Heart left ventricle (tissue), 16 donors: ENCODE results near the gene LRRC51. TPM values are rescaled to one million over a fixed set of nuclear protein-coding genes. Genes with fewer than 3 reads are reported as not detected.

Experiments used
- ATAC-seq, 4 donors: fragments of 200-7000 bp; cut with Tn5 transposase; one replicate each; pipeline ENCODE4 v1.9.1; 2020 to 2022; ENCODE audit warnings: moderate library complexity in 4 of 4, mild to moderate bottlenecking in 3 of 4, moderate number of reproducible peaks in 1 of 4
- DNase-seq, 5 donors: peaks; one replicate each; pipeline ENCODE4 v3.0.0-alpha.2; 2020
- H3K27ac ChIP-seq, 12 donors: fragments of 200-600 bp; sonication (generic) in 4 of 12; one replicate each; pipeline versions ENCODE4 v1.5.0 to v1.8.0; 2016 to 2022; ENCODE audit warnings: mild to moderate bottlenecking in 2 of 12
- H3K27me3 ChIP-seq, 9 donors: fragments of 200-600 bp; sonication (generic) in 2 of 9; one replicate each; pipeline versions ENCODE4 v1.5.1 to v1.8.0; 2016 to 2022; ENCODE audit warnings: mild to moderate bottlenecking in 3 of 9
- H3K36me3 ChIP-seq, 9 donors: fragments of 200-600 bp; sonication (generic) in 2 of 9; one replicate each; pipeline versions ENCODE4 v1.5.0 to v1.8.0; 2018 to 2022; ENCODE audit warnings: mild to moderate bottlenecking in 2 of 9
- H3K4me1 ChIP-seq, 12 donors: fragments of 200-600 bp; sonication (generic) in 4 of 12; one replicate each; pipeline versions ENCODE4 v1.5.0 to v1.8.0; 2016 to 2022; ENCODE audit warnings: mild to moderate bottlenecking in 3 of 12
- H3K4me3 ChIP-seq, 12 donors: fragments of 200-600 bp; sonication (generic) in 4 of 12; one replicate each; pipeline versions ENCODE4 v1.5.0 to v1.8.0; 2017 to 2022; ENCODE audit warnings: mild to moderate bottlenecking in 9 of 12, moderate library complexity in 4 of 12
- H3K9me3 ChIP-seq, 12 donors: fragments of 200-600 bp; sonication (generic) in 4 of 12; one replicate each; pipeline versions ENCODE4 v1.5.0 to v1.8.0; 2016 to 2022; ENCODE audit warnings: mild to moderate bottlenecking in 1 of 12
- POLR2A ChIP-seq, 2 donors: fragments of 450-650 bp; IDR thresholded peaks; one replicate each; pipeline ENCODE4 v1.6.1; 2017; ENCODE audit warnings: antibody characterized with exemption in 2 of 2, mild to moderate bottlenecking in 2 of 2, moderate library complexity in 2 of 2
- WGBS, 4 donors: extraction: QIAGEN DNeasy Blood & Tissue Kit in 2 of 4; methylation state at CpG; one replicate each; pipeline versions ENCODE4 v1.1.5 to v1.1.7; 2013 to 2018; 5-methylcytosine and 5-hydroxymethylcytosine counted together
- intact Hi-C, 10 donors: fragments of 100-400 bp; cut with DNase I; formaldehyde crosslinking; loops; one replicate each; pipeline versions ENCODE4 v1.11.1 to v1.14.2; 2022
- polyA plus RNA-seq, 2 donors: library from polyadenylated mRNA; stranded (reverse); fragments of 200-250 nt; gene quantifications; one replicate each; pipeline ENCODE4 v1.2.3, GENCODE V29; 2013
- total RNA-seq, 9 donors: library from RNA; depleted of rRNA in 2 of 9; stranded (reverse); fragments of >200 nt in 2 of 9; fragmentation: NEBNext Ultra II Directional in 3 of 9; extraction: Animal tissue kit (Norgen Biotek cat#: 25700) in 3 of 9; gene quantifications; one replicate each; pipeline versions ENCODE4 v1.1.0 to v1.2.4, GENCODE V29; 2016 to 2023
- TF ChIP-seq, protein P1 (sequence below), 12 donors: fragments of 200-600 bp; sonication (generic) in 4 of 12; IDR thresholded peaks; one replicate each; pipeline versions ENCODE4 v1.5.0 to v1.8.0; 2018 to 2022; ENCODE audit warnings: antibody characterized with exemption in 12 of 12, mild to moderate bottlenecking in 5 of 12
- donor health status: ischemic (EF 13 %, LVEDD 7.1; RV severe dilation, severe dysfunction).
- donor health status: healthy with polysubstance abuse.
- donor health status: DM: no; HTN: yes; CAD: no.
- donor health status: DM: no; HTN: no; CAD: no.
- donor health status: ischemic (EF 25% LVEDD 6.9; RV normal size, moderate dysfunction).
- donor health status: ischemic (EF 25% LVEDD 5.7; RV mildly dilated, moderate dysfunction).
- donor health status: healthy.
- donor health status: DM: yes; HTN: yes; CAD: no.
- donor health status: ischemic (EF 35%, LVEDD 5.7; RV mildly dilated, moderate dysfunction).
- donor health status: nonischemic (EF 11% LVEDD 7.7; RV severe dilation, severe dysfunction).
- donor health status: DM: yes; HTN: yes; CAD: no.
- donor health status: PGD.
- donor health status: ischemic (EF 29% LVEDD 5.4; RV normal size, mild dysfunction).
- donor health status: nonischemic (EF 23%, LVEDD 6.1; RV moderate dilation, normal function).

LRRC51 gene
- total and polyA plus RNA-seq, 11 donors = 2.0 to 9.3 (median 4.5) TPM

DNA sequence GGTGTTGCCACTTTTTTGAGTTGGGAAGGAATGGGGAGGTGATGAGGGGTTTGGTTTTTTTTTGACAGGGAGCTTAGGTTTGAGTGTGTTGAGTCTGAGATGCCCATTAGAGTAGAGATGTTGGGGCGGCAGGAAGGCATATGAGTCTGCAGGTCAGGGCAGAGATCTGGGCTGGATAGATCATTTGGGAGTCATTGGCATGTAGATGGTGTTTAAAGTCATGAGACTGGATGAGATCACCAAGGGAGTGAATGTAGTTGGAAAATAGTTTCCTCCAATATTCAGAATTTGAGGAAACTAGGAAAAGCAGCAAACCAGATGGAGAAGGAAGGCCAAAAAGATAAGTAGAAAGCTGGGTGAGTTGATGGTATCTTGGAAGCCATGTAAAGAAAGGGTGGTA, 33.9 kb downstream of the LRRC51 start:
- no peak for TF ChIP-seq POLR2A (IDR thresholded peaks at IDR 0.05)
- TF ChIP-seq, protein P1, sequence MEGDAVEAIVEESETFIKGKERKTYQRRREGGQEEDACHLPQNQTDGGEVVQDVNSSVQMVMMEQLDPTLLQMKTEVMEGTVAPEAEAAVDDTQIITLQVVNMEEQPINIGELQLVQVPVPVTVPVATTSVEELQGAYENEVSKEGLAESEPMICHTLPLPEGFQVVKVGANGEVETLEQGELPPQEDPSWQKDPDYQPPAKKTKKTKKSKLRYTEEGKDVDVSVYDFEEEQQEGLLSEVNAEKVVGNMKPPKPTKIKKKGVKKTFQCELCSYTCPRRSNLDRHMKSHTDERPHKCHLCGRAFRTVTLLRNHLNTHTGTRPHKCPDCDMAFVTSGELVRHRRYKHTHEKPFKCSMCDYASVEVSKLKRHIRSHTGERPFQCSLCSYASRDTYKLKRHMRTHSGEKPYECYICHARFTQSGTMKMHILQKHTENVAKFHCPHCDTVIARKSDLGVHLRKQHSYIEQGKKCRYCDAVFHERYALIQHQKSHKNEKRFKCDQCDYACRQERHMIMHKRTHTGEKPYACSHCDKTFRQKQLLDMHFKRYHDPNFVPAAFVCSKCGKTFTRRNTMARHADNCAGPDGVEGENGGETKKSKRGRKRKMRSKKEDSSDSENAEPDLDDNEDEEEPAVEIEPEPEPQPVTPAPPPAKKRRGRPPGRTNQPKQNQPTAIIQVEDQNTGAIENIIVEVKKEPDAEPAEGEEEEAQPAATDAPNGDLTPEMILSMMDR (IDR thresholded peaks at IDR 0.05) = no peak
- ATAC-seq (no peak), DNase-seq (no peak)
- no peak overlapping the region for H3K4me3 ChIP-seq
- peaks cover 0 to 8% (median 0%) of the 10 kb centered on the region in 9 donors for H3K36me3 ChIP-seq
- no peaks in the 10 kb centered on the region for H3K9me3 ChIP-seq
- intact Hi-C loops = loop anchor here in 3 of 10 donors (5.0 to 10.0 kb wide), 3 partner anchors 108 to 320 kb away; partner anchors contain the start of genes CLPB (in 1 of the 3) and INPPL1 (in 1 of the 3)
- H3K27ac ChIP-seq = no peak overlapping the region
- WGBS, 4 donors = 97 to 100% (median 99%) methylated on average over 1 of the region's 1 CpG
- peaks cover 0 to 19% (median 11%) of the 10 kb centered on the region in 12 donors for H3K4me1 ChIP-seq
- peaks cover 0 to 8% (median 0%) of the 10 kb centered on the region in 9 donors for H3K27me3 ChIP-seq

GRCh38 chr11:72116019-72116755, 35.5 kb downstream of the LRRC51 start:
- DNase-seq = no peak
- H3K4me1 ChIP-seq = peaks cover 0 to 14% (median 11%) of the 10 kb centered on the region in 12 donors
- H3K36me3 ChIP-seq = no peaks in the 10 kb centered on the region
- no peaks in the 10 kb centered on the region for H3K9me3 ChIP-seq
- intact Hi-C loops = loop anchor here in 2 of 10 donors (10.0 kb wide), 2 partner anchors 309 to 319 kb away; partner anchors contain the start of gene CLPB (in 1 of the 2)
- no peak for TF ChIP-seq POLR2A (IDR thresholded peaks at IDR 0.05)
- TF ChIP-seq, protein P1 (IDR thresholded peaks at IDR 0.05) = no peak
- peaks cover 0 to 8% (median 0%) of the 10 kb centered on the region in 9 donors for H3K27me3 ChIP-seq
- WGBS, 4 donors = 92 to 97% (median 94%) methylated on average over 6 of the region's 6 CpGs
- ATAC-seq = no peak
- H3K27ac ChIP-seq = no peak overlapping the region
- H3K4me3 ChIP-seq = no peak overlapping the region

- Histone ChIP-seq H3K4me3 (no peak overlapping the region), H3K9me3 (no peaks in the 10 kb centered on the region), H3K36me3 (no peaks in the 10 kb centered on the region), H3K27ac (no peak overlapping the region), H3K4me1 (no peaks in the 10 kb centered on the region), H3K27me3 (peaks cover 0 to 8% (median 0%) of the 10 kb centered on the region in 9 donors)
- ATAC-seq (no peak), DNase-seq (no peak)
- intact Hi-C loops = loop anchor here in 2 of 10 donors (10.0 kb wide), 2 partner anchors 306 to 316 kb away; partner anchors contain the start of gene CLPB (in 1 of the 2)
- WGBS, 4 donors = 81 to 82% (median 81%) methylated on average over 6 of the region's 6 CpGs
- TF ChIP-seq, protein P1 (IDR thresholded peaks at IDR 0.05) = no peak
- TF ChIP-seq POLR2A (IDR thresholded peaks at IDR 0.05) = no peak
Measured at GRCh38 chr11:72119198-72119597, 38.5 kb downstream of the LRRC51 start.

DNA sequence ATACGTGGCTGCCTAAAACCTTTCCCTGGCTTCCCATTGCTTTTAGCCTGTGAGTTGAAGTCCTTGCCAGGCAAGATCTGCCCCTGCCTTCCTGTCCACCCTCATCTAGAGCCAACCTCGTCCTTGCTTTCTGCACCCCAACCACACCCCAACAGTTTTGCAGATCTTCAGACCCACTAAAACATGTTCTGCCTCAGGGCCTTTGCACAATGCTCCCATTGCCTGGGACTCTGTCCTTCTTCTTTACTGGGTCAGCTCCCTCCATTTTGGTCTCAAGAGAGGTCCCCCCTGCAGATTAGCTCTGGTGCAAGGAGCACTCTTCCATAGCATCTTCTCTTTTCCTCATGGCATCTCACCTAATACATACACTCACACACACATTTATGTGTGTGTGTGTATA, 40.3 kb downstream of the LRRC51 start:
- H3K27me3 ChIP-seq = peaks cover 0 to 8% (median 0%) of the 10 kb centered on the region in 9 donors
- intact Hi-C loops = no loop called here
- H3K36me3 ChIP-seq = no peaks in the 10 kb centered on the region
- WGBS, 4 donors = 59 to 68% (median 65%) methylated on average over 2 of the region's 2 CpGs
- ATAC-seq (no peak), DNase-seq (no peak)
- H3K4me1 ChIP-seq = no peaks in the 10 kb centered on the region
- no peak overlapping the region for H3K4me3 ChIP-seq
- TF ChIP-seq, protein P1 (IDR thresholded peaks at IDR 0.05) = no peak
- no peak for TF ChIP-seq POLR2A (IDR thresholded peaks at IDR 0.05)
- H3K27ac ChIP-seq = no peak overlapping the region
- H3K9me3 ChIP-seq = no peaks in the 10 kb centered on the region
